IPS DF 6.9 (cell line): Measurements from ENCODE around the gene UNC5B.
"Not testable (repeated sequence)": the region's sequence is repeated elsewhere in the genome, so short reads cannot be mapped to it uniquely, and the experiment has no call there.

Experiments
- DNase-seq: peaks from one replicate; pipeline ENCODE4 v3.0.0-alpha.2; 2013; ENCODE audit warnings: low read depth, low spot score
- H3K27ac ChIP-seq: one replicate; pipeline ENCODE4 v1.5.1; 2013; ENCODE audit warnings: low read length, control low read depth
- H3K27me3 ChIP-seq: 2 replicates; pipeline ENCODE4 v1.6.1; 2013; ENCODE audit warnings: mild to moderate bottlenecking, low read length; ENCODE audit not compliant: control insufficient read depth, insufficient read depth
- H3K36me3 ChIP-seq: 2 replicates; pipeline ENCODE4 v1.6.1; 2013; ENCODE audit warnings: low read length; ENCODE audit not compliant: control insufficient read depth, insufficient read depth
- H3K4me1 ChIP-seq: 2 replicates; pipeline ENCODE4 v1.6.1; 2013; ENCODE audit warnings: low read length; ENCODE audit not compliant: control insufficient read depth, insufficient read depth
- H3K4me3 ChIP-seq: 2 replicates; pipeline ENCODE4 v1.5.1; 2013; ENCODE audit warnings: mild to moderate bottlenecking, low read length
- H3K9me3 ChIP-seq: 2 replicates; pipeline ENCODE4 v1.6.1; 2013; ENCODE audit warnings: low read length, inconsistent platforms; ENCODE audit not compliant: control insufficient read depth, insufficient read depth
- WGBS: extraction: QIAGEN DNeasy Blood & Tissue Kit; methylation state at CpG from one replicate; pipeline ENCODE4 v1.1.7; 2013; ENCODE audit warnings: mixed read lengths, missing lambda C conversion rate; ENCODE audit not compliant: insufficient read length, insufficient coverage; 5-methylcytosine and 5-hydroxymethylcytosine counted together

The UNC5B gene

GRCh38 chr10:71269301-71270288, 57.2 kb downstream of the UNC5B start:
- Histone ChIP-seq H3K36me3 (no peaks in the 10 kb centered on the region), H3K9me3 (no peaks in the 10 kb centered on the region), H3K27ac (no peak overlapping the region), H3K4me3 (no peak overlapping the region), H3K4me1 (peaks cover 14% of the 10 kb centered on the region), H3K27me3 (no peaks in the 10 kb centered on the region)
- peak; percentile 78 for DNase-seq
- WGBS: no CpG with 5 or more reads among the region's 11 CpGs

GRCh38 chr10:71270301-71271220, 58.2 kb downstream of the UNC5B start:
- peak; percentile 75 for DNase-seq
- H3K9me3 ChIP-seq: no peaks in the 10 kb centered on the region
- no peak overlapping the region for H3K4me3 ChIP-seq
- no peaks in the 10 kb centered on the region for H3K36me3 ChIP-seq
- WGBS: no CpG with 5 or more reads among the region's 10 CpGs
- H3K4me1 ChIP-seq: peaks cover 13% of the 10 kb centered on the region
- H3K27ac ChIP-seq: no peak overlapping the region
- no peaks in the 10 kb centered on the region for H3K27me3 ChIP-seq

- peaks cover 9% of the 10 kb centered on the region for H3K4me1 ChIP-seq
- DNase-seq: no peak
- no peaks in the 10 kb centered on the region for H3K36me3 ChIP-seq
- no peak overlapping the region for H3K4me3 ChIP-seq
- H3K9me3 ChIP-seq: no peaks in the 10 kb centered on the region
- H3K27me3 ChIP-seq: no peaks in the 10 kb centered on the region
- WGBS: no CpG with 5 or more reads among the region's 14 CpGs
- no peak overlapping the region for H3K27ac ChIP-seq
These were observed 59.3 kb downstream of the UNC5B start for GRCh38 chr10:71271662-71272055.

GRCh38 chr10:71272056-71272771, 59.8 kb downstream of the UNC5B start:
- Histone ChIP-seq H3K27ac (no peak overlapping the region), H3K4me1 (peaks cover 9% of the 10 kb centered on the region), H3K9me3 (no peaks in the 10 kb centered on the region), H3K36me3 (no peaks in the 10 kb centered on the region), H3K27me3 (no peaks in the 10 kb centered on the region), H3K4me3 (no peak overlapping the region)
- no peak for DNase-seq
- WGBS: no CpG with 5 or more reads among the region's 15 CpGs

GRCh38 chr10:71272974-71273373, 60.6 kb downstream of the UNC5B start:
- not testable (repeated sequence) for H3K4me3 ChIP-seq, H3K36me3 ChIP-seq, H3K4me1 ChIP-seq, H3K27ac ChIP-seq, H3K27me3 ChIP-seq, H3K9me3 ChIP-seq, DNase-seq
- no CpG with 5 or more reads among the region's 11 CpGs for WGBS

GRCh38 chr10:71273506-71273905, 61.1 kb downstream of the UNC5B start:
- DNase-seq: no peak
- Histone ChIP-seq H3K4me1 (peaks cover 14% of the 10 kb centered on the region), H3K36me3 (no peaks in the 10 kb centered on the region), H3K27me3 (no peaks in the 10 kb centered on the region), H3K27ac (no peak overlapping the region), H3K9me3 (no peaks in the 10 kb centered on the region), H3K4me3 (no peak overlapping the region)
- WGBS: no CpG with 5 or more reads among the region's 5 CpGs

- H3K4me1 ChIP-seq: peaks cover 21% of the 10 kb centered on the region
- no peaks in the 10 kb centered on the region for H3K27me3 ChIP-seq
- DNase-seq: no peak
- WGBS: no CpG with 5 or more reads among the region's 11 CpGs
- H3K9me3 ChIP-seq: no peaks in the 10 kb centered on the region
- H3K27ac ChIP-seq: no peak overlapping the region
- H3K4me3 ChIP-seq: no peak overlapping the region
- 0 out of 2 replicates have a peak, but pooled peaks cover 3% of the 10 kb centered on the region for H3K36me3 ChIP-seq
These were observed 62.8 kb downstream of the UNC5B start for GRCh38 chr10:71274901-71275796.

DNA sequence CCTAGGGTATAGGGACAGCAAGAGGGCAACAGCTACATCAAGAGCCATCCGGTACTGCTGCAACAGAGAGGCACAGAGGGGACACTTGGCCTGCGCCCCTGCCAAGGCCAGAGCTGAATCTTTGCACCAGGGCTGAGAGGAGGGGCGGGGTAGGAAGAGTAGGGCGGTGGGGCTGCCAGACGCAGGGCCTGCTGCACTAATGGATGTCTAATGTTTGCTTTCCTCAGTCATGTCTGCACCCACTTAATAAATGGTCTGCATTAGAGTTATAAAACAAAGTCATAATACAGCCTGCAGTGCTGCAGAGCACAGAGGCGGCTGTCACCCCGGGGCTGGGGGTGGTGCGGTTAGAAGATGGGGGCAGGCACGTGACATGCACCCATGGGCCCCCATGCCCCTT, 64.5 kb downstream of the UNC5B start:
- no peak overlapping the region for H3K27ac ChIP-seq
- no peaks in the 10 kb centered on the region for H3K27me3 ChIP-seq
- peaks cover 16% of the 10 kb centered on the region for H3K4me1 ChIP-seq
- no peak for DNase-seq
- 0 out of 2 replicates have a peak, but pooled peaks cover 3% of the 10 kb centered on the region for H3K36me3 ChIP-seq
- WGBS: no CpG with 5 or more reads among the region's 9 CpGs
- no peaks in the 10 kb centered on the region for H3K9me3 ChIP-seq
- H3K4me3 ChIP-seq: no peak overlapping the region

- WGBS: no CpG with 5 or more reads among the region's 11 CpGs
- Histone ChIP-seq H3K36me3 (0 out of 2 replicates have a peak, but pooled peaks cover 3% of the 10 kb centered on the region), H3K27ac (no peak overlapping the region)
These were observed 65.7 kb downstream of the UNC5B start for GRCh38 chr10:71277914-71278665.

More at GRCh38 chr10:71277914-71278665, 65.7 kb downstream of the UNC5B start:
- Histone ChIP-seq H3K4me1 (peaks cover 16% of the 10 kb centered on the region), H3K9me3 (no peaks in the 10 kb centered on the region), H3K27me3 (no peaks in the 10 kb centered on the region), H3K4me3 (no peak overlapping the region)
- DNase-seq: no peak
